Prostate gland (tissue), 2 donors: ENCODE measurements around the gene SMOC1.

Experiments used
- CTCF ChIP-seq, 4 experiments: fragments of 200-600 bp in 2 of 4; fragments of 450-650 bp in 2 of 4; sonication (generic) in 2 of 4; IDR thresholded peaks; 1 replicate in 3 of 4; 2 replicates in 1 of 4; pipeline ENCODE4 v1.5.1; 2016 to 2019; ENCODE audit warnings: antibody characterized with exemption in 4 of 4, mild to moderate bottlenecking in 2 of 4, moderate library complexity in 2 of 4
- POLR2A ChIP-seq: fragments of 450-650 bp; IDR thresholded peaks from one replicate; pipeline ENCODE4 v1.6.1; 2016; ENCODE audit warnings: antibody characterized with exemption, mild to moderate bottlenecking
- POLR2AphosphoS5 ChIP-seq: sonication (generic); formaldehyde crosslinking; IDR thresholded peaks from one replicate; pipeline ENCODE4 v1.6.1; 2017; ENCODE audit warnings: antibody characterized with exemption

- TF ChIP-seq CTCF (IDR thresholded peaks at IDR 0.05), result no peak
- TF ChIP-seq POLR2AphosphoS5, result no peak
- no peak for TF ChIP-seq POLR2A
These were observed 850 bp downstream of the SMOC1 start for GRCh38 chr14:69880044-69880487.
